Sigmoid colon (tissue), 4 donors: ENCODE results near the gene TTN.

Source experiments
- CTCF ChIP-seq, 4 experiments: fragments of 450-650 bp in 3 of 4; fragments of 200-600 bp in 1 of 4; IDR thresholded peaks; one replicate each; pipeline ENCODE4 v1.5.1; 2016 to 2019; ENCODE audit warnings: antibody characterized with exemption in 4 of 4, mild to moderate bottlenecking in 3 of 4, moderate library complexity in 2 of 4
- EP300 ChIP-seq, 4 donors: sonication (generic); formaldehyde crosslinking; IDR thresholded peaks; one replicate each; pipeline ENCODE4 v1.6.1; 2017; ENCODE audit warnings: antibody characterized with exemption in 4 of 4
- POLR2A ChIP-seq, 2 donors: fragments of 450-650 bp; IDR thresholded peaks; one replicate each; pipeline ENCODE4 v1.6.1; 2016; ENCODE audit warnings: antibody characterized with exemption in 2 of 2, mild to moderate bottlenecking in 2 of 2, moderate library complexity in 2 of 2
- POLR2AphosphoS5 ChIP-seq, 4 donors: sonication (generic); formaldehyde crosslinking; IDR thresholded peaks; one replicate each; pipeline ENCODE4 v1.6.1; 2017; ENCODE audit warnings: antibody characterized with exemption in 4 of 4

- TF ChIP-seq POLR2AphosphoS5 (IDR thresholded peaks at IDR 0.05): no peak
- no peak for TF ChIP-seq CTCF (IDR thresholded peaks at IDR 0.05)
- no peak for TF ChIP-seq POLR2A (IDR thresholded peaks at IDR 0.05)
- no peak for TF ChIP-seq EP300 (IDR thresholded peaks at IDR 0.05)
These were observed 3.8 kb upstream of the TTN start for GRCh38 chr2:178811045-178811444.
